Kidney (tissue), 14 donors: ENCODE measurements around the gene SZT2. TPM values are rescaled to one million over a fixed set of nuclear protein-coding genes. Genes with fewer than 3 reads are reported as not detected.

Source experiments
- DNase-seq, 5 donors: peaks; one replicate each; pipeline ENCODE4 v3.0.0-alpha.2; 2013 to 2020
- FAIRE-seq: peaks from 2 replicates; lab custom pipeline; 2012; peaks lifted over from hg19 to GRCh38; lab: Jason Lieb, UNC
- H3K27ac ChIP-seq, 2 donors: one replicate each; pipeline ENCODE4 v1.7.0; 2013; ENCODE audit warnings: low read depth in 2 of 2, low read length in 2 of 2, inconsistent platforms in 1 of 2
- H3K27me3 ChIP-seq: one replicate; pipeline ENCODE4 v1.7.1; 2013; ENCODE audit warnings: low read length, inconsistent platforms; ENCODE audit not compliant: control insufficient read depth, insufficient read depth
- H3K36me3 ChIP-seq, 3 donors: one replicate each; pipeline versions ENCODE4 v1.7.0 to v1.7.1; 2013; ENCODE audit warnings: low read length in 3 of 3, control low read depth in 1 of 3, inconsistent platforms in 1 of 3; ENCODE audit not compliant: insufficient read depth in 3 of 3, control insufficient read depth in 2 of 3
- H3K4me1 ChIP-seq, 3 donors: one replicate each; pipeline versions ENCODE4 v1.7.0 to v1.7.1; 2013; ENCODE audit warnings: low read length in 3 of 3, inconsistent platforms in 1 of 3, low read depth in 1 of 3; ENCODE audit not compliant: control insufficient read depth in 2 of 3, insufficient read depth in 2 of 3
- H3K4me3 ChIP-seq, 3 donors: one replicate each; pipeline versions ENCODE4 v1.7.0 to v1.8.1; 2013; ENCODE audit warnings: low read length in 3 of 3, control low read depth in 1 of 3, inconsistent platforms in 1 of 3
- H3K9ac ChIP-seq, 3 donors: one replicate each; pipeline versions ENCODE4 v1.7.0 to v1.7.1; 2013; ENCODE audit warnings: low read length in 3 of 3, control low read depth in 1 of 3, inconsistent platforms in 1 of 3
- H3K9me3 ChIP-seq, 3 donors: one replicate each; pipeline versions ENCODE4 v1.7.0 to v1.7.1; 2013; ENCODE audit warnings: low read length in 3 of 3, control low read depth in 1 of 3, inconsistent platforms in 1 of 3; ENCODE audit not compliant: control insufficient read depth in 2 of 3, insufficient read depth in 1 of 3
- CTCF ChIP-seq: IDR thresholded peaks from 3 replicates; pipeline ENCODE4 v1.5.1; 2012; ENCODE audit warnings: mild to moderate bottlenecking, moderate library complexity, borderline replicate concordance; ENCODE audit not compliant: insufficient read depth; ENCODE audit errors: extremely low read depth
- intact Hi-C: fragments of 100-400 bp; cut with DNase I; formaldehyde crosslinking; loops from one replicate; pipeline ENCODE4 v1.11.1; 2022
- polyA plus RNA-seq: library from polyadenylated mRNA; stranded (reverse); fragments of 350-450 nt; fragmentation: Illumina TruSeq; extraction: RNeasy Lipid Tissue Mini Kit (QIAGEN cat#74804); gene quantifications from one replicate; pipeline ENCODE4 v1.2.3, GENCODE V29; 2014; ENCODE audit warnings: low read depth, low replicate concordance; ENCODE audit not compliant: insufficient read depth
- total RNA-seq: library from RNA; stranded (reverse); fragmentation: NEBNext Ultra II Directional; extraction: Animal tissue kit (Norgen Biotek cat#: 25700); gene quantifications from one replicate; pipeline ENCODE4 v1.2.1, GENCODE V29; 2021
- donor health status: control.
- donor health status: control.
- donor health status: control.
- donor health status: control.
- donor health status: control.
- donor health status: DM: yes; HTN: yes; CAD: no.
- donor health status: Normal renal cell carcinoma (clear cell type).

The SZT2 gene
- total and polyA plus RNA-seq, 2 donors from 2014 or later: 10.4 to 66.8 TPM

- Histone ChIP-seq H3K9me3 (no peaks in the 10 kb centered on the region), H3K36me3 (peaks cover 3 to 75% (median 55%) of the 10 kb centered on the region in 3 donors), H3K4me3 (no peak overlapping the region), H3K27me3 (no peaks in the 10 kb centered on the region), H3K27ac (no peak overlapping the region), H3K4me1 (peaks cover 0 to 5% (median 1%) of the 10 kb centered on the region in 3 donors), H3K9ac (no peak overlapping the region)
- intact Hi-C loops: no loop called here
- TF ChIP-seq CTCF: no peak
- DNase-seq: peak in 2 of 5 donors; percentile 19 to 26
- FAIRE-seq: no peak
Observed at GRCh38 chr1:43441166-43441893, 51.6 kb downstream of the SZT2 start.

DNA sequence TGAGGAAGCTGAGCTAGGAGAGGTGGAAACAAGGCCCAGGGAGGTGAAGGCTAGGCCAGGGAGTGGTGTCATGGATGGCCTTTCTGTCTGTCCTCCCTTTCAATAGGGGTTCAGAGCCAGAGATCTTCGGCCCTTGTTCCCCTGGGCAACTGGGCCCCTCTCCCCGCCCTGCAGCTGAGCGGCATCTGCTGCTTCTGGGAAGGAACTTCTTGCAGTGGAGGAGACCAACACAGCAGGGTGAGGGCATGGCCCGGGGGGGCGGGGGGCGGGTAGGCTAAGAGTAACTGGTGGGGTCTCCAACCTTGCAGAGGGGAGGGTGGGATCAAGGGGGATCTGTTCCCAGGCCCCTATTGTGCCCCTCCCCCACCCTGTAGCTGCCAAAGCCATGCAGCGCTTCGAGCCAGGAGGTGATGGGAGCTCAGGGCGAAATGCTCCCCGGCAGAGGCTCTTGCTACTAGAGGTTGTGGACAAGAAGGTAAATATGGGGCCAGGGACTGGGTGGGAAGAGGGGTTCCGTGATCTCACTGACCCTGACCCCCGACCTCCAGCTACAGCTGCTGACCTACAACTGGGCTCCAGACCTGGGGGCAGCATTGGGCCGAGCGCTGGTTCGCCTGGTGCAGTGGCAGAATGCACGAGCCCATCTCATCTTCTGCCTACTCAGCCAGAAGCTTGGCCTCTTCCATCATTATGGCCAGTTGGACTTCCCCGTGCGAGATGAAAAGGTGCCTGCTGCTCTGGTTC, 52.4 kb downstream of the SZT2 start:
- no peak for TF ChIP-seq CTCF
- no peak overlapping the region for H3K27ac ChIP-seq
- H3K9me3 ChIP-seq: no peaks in the 10 kb centered on the region
- H3K9ac ChIP-seq: no peak overlapping the region
- peak in 2 of 5 donors; percentile 33 to 72 for DNase-seq
- H3K4me3 ChIP-seq: no peak overlapping the region
- FAIRE-seq: no peak
- peaks cover 5 to 82% (median 59%) of the 10 kb centered on the region in 3 donors for H3K36me3 ChIP-seq
- H3K27me3 ChIP-seq: no peaks in the 10 kb centered on the region
- H3K4me1 ChIP-seq: no peaks in the 10 kb centered on the region
- intact Hi-C loops: no loop called here

GRCh38 chr1:43442756-43443155, 53.1 kb downstream of the SZT2 start:
- Histone ChIP-seq H3K4me3 (no peak overlapping the region), H3K27me3 (no peaks in the 10 kb centered on the region), H3K27ac (no peak overlapping the region), H3K9me3 (no peaks in the 10 kb centered on the region), H3K4me1 (peaks cover 0 to 4% (median 0%) of the 10 kb centered on the region in 3 donors), H3K9ac (no peak overlapping the region), H3K36me3 (peaks cover 9 to 85% (median 65%) of the 10 kb centered on the region in 3 donors)
- no peak for TF ChIP-seq CTCF
- DNase-seq (peak in 2 of 5 donors; percentile 13 to 51), FAIRE-seq (no peak)
- intact Hi-C loops: no loop called here
